Left colon (tissue), 2 donors: ENCODE data around the gene GSAP. TPM values are rescaled to one million over a fixed set of nuclear protein-coding genes. Genes with fewer than 3 reads are reported as not detected.

Source experiments
- ATAC-seq: fragments of 200-7000 bp; cut with Tn5 transposase; one replicate; pipeline ENCODE4 v1.9.1; 2020; ENCODE audit warnings: mild to moderate bottlenecking, moderate library complexity
- DNase-seq, 2 donors: peaks; one replicate each; pipeline ENCODE4 v3.0.0-alpha.2; 2020
- intact Hi-C, 2 donors: fragments of 100-400 bp; cut with DNase I in 1 of 2; cut with micrococcal nuclease in 1 of 2; formaldehyde crosslinking; loops; one replicate each; pipeline versions ENCODE4 v1.11.2 to v1.14.0; 2022; cut with DNase I, micrococcal nuclease
- total RNA-seq, 2 donors: library from RNA; stranded (reverse); fragmentation: NEBNext Ultra II Directional; extraction: Animal tissue kit (Norgen Biotek cat#: 25700); gene quantifications; one replicate each; pipeline ENCODE4 v1.2.1, GENCODE V29; 2021
- donor health status: DM: no; HTN: no; CAD: no.
- donor health status: DM: yes; HTN: yes; CAD: no.

GSAP gene
- total RNA-seq, 2 donors from 2014 or later: 7.9 to 8.0 TPM

DNA sequence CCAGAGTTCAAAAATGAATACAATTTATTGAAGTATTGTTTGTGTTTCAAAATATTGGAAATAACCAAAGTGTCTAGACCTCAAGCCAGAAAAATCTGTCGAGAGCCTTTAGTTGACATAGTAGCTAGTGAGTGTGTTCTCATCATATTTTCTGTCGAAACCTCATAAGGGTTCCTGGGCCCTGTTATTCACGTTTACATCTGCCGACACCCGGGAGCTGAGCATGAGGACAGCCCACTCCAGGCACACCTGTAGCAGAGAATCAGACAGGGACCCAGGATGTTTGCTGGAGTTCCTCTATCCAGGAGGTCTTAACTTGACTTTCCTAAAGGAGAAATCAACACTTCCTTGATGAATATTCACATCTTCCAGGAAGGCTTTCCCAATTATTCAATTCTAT is 144.4 kb downstream of the GSAP start:
- no peak for ATAC-seq
- intact Hi-C loops: no loop called here
- DNase-seq: no peak

DNA sequence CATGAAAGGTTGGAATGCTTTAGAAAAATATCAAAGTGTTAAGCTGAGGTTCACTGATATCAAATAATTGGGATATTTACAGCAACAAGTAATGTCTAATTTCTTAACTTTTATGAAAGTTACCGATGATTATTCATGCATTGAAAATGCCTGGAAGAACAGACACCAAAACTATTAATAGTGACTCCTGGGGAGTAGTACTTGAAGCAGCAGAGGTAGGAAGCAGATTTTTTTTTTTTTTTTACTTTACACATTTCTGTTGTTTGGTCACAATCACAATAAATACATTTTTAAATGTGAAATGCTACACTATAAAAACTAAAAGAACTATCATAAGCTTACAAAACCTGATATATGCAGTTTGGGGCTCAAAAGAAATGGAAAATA is 146.1 kb downstream of the GSAP start:
- DNase-seq (no peak), ATAC-seq (no peak)
- intact Hi-C loops: no loop called here

DNA sequence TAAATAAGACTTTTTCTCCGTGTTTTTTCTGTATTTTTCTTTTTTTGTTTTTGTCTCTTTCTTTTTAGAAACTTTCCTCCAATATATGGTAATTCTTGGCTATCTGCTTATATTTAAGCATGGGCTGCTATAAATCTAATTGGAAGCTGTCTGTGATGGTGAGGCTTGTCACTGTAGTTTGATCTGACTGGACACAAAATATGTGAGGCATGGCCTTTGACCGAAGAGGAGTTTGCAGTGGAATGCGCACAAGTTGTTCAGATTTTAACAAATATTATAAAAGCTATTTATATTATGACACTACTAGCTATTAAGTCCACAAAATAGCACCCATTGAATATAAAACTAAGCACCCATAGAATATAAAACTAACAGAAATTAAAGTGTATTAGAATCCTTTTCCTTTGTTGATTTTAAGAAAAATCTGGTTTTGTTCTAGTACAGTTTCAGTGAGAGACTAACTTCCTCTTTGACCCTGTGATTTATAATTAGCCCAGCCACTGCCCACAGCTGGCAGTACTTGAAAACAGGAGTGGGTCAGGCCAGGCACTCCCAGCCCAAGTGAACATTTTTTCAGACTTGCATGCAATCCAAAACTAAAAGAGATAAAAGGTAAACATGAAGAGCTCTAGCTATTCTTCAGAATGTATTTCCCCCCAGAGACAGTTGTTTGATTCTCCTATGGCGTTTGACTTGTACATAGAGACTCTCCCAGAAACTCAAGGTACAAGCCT is 146.6 kb downstream of the GSAP start:
- DNase-seq (peak; percentile 15 to 44), ATAC-seq (no peak)
- intact Hi-C loops: no loop called here

DNA sequence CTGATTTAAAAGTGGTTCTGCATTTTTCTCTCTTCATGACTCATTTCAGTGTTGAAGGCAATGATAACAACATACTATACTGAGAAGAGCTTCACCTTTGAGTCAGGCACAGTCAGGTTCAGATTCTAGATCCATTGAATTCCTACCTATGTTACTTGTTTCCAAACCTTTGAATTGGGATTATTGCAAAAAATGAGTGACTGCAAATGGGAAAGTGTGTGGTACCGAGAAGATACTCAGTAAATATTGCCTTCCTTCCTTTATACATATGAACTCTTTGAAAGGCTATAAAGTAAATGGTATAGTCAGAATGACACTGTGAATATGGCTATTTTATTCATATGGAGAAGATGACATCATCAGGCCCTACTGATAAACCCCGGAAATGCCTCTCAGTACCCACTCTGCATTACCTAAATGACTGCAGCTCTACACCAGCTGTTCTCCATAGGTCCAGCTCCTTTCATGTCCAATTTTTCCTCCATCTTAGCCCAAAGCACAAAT is 149.8 kb downstream of the GSAP start:
- DNase-seq (no peak), ATAC-seq (no peak)
- intact Hi-C loops: no loop called here

DNA sequence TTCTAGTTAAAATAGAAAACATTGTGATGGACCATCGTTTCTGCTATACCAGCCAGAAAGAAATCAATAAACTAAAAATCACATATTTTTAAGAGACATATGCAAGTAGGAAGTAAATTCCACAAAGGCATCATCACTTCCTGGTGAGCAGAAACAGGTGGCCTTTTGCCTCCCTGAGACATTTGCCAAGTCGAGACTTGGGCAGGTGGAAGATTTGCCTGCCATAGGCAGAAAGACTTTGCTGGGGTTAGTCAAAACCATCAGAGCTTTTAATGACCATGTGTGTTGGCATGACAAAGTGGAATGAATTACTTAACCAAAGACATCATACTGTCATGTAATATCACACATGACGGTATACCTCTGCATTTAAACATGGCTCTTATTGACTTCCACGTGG is 150.5 kb downstream of the GSAP start:
- ATAC-seq (no peak), DNase-seq (no peak)
- intact Hi-C loops: no loop called here

DNA sequence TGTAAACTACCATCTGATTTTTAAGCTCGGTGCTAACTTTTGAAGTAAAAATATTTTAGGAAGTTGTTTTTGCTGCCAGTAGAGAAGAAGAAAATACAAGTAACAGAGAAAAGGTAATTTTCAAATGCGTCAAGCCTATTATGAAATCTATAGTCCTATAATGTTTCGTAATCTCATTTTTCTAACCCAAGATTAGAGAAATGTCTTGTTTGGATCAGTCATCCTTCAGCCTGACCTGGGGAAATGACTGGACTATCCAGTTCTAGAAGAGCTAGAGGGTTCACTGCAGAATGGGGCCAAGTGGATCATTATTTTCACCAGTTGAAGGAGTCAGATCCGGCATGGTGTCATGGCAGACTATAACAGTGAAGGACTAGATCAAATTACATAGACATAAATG is 153.8 kb downstream of the GSAP start:
- DNase-seq (no peak), ATAC-seq (no peak)
- intact Hi-C loops: no loop called here

Other genes with a start within 250 kb of the GSAP start
- 10 to 100 TPM; 18.8 to 45.1 TPM for gene FGL2, start 216.5 kb downstream of the GSAP start, total RNA-seq
- gene PTPN12, start 120.9 kb upstream of the GSAP start, total RNA-seq: 10 to 100 TPM; 40.6 to 46.6 TPM